ENCODE measurements around the gene OR7D2.

Gene OR7D2

GRCh38 chr19:9146882-9147281, 31.9 kb upstream of the OR7D2 start:
- H3K4me3 ChIP-seq (ENCODE audit: low read length) = no peak overlapping the region
- DNase-seq (ENCODE audit: low read depth) = no peak
- TF ChIP-seq, protein P1, sequence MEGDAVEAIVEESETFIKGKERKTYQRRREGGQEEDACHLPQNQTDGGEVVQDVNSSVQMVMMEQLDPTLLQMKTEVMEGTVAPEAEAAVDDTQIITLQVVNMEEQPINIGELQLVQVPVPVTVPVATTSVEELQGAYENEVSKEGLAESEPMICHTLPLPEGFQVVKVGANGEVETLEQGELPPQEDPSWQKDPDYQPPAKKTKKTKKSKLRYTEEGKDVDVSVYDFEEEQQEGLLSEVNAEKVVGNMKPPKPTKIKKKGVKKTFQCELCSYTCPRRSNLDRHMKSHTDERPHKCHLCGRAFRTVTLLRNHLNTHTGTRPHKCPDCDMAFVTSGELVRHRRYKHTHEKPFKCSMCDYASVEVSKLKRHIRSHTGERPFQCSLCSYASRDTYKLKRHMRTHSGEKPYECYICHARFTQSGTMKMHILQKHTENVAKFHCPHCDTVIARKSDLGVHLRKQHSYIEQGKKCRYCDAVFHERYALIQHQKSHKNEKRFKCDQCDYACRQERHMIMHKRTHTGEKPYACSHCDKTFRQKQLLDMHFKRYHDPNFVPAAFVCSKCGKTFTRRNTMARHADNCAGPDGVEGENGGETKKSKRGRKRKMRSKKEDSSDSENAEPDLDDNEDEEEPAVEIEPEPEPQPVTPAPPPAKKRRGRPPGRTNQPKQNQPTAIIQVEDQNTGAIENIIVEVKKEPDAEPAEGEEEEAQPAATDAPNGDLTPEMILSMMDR (conservative IDR thresholded peaks at IDR 0.05; ENCODE audit: low read length) = no peak

DNA sequence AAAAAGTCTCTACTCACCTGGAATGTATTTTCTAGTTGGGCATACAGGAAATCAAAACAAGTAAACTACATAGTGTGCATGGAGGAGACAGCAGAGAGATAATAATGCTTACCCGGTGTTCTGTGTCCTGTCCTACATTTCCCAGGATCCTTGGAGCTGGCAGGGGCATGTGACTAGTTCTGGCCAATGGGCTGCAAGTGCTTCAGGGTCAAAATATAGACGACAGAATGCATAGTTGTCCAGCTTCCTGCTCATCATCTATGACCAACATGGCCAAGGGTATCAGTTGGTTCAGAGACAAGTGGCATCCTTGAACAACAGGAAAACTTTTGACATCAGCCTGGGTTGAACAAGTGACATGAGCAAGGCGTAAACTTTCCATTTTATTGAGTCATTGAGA, 30.1 kb upstream of the OR7D2 start:
- H3K4me3 ChIP-seq (ENCODE audit: low read length) = no peak overlapping the region
- TF ChIP-seq, protein P1 (conservative IDR thresholded peaks at IDR 0.05; ENCODE audit: low read length) = no peak
- no peak for DNase-seq (ENCODE audit: low read depth)

DNA sequence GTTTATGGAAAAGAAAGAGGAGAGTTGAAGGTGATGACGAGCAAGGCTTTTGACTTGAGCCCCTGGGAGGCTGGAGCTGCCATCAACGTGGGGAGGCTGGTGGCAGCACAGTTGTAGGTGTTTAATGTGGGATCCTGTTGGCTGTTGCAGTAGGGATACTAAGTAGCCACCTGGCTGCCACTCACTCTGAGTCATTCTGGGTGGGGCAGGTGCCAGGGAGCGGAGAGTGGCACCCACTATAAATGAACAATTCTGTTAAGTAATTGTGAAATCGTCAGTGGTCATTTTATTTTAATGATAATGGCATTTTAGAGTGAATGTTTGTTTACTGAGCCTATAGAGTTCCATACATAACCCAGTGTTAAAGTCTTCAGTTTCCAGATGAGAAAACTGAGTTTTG, 28.8 kb upstream of the OR7D2 start:
- no peak overlapping the region for H3K4me3 ChIP-seq (ENCODE audit: low read length)
- TF ChIP-seq, protein P1 (conservative IDR thresholded peaks at IDR 0.05; ENCODE audit: low read length) = no peak
- DNase-seq (ENCODE audit: low read depth) = no peak

DNA sequence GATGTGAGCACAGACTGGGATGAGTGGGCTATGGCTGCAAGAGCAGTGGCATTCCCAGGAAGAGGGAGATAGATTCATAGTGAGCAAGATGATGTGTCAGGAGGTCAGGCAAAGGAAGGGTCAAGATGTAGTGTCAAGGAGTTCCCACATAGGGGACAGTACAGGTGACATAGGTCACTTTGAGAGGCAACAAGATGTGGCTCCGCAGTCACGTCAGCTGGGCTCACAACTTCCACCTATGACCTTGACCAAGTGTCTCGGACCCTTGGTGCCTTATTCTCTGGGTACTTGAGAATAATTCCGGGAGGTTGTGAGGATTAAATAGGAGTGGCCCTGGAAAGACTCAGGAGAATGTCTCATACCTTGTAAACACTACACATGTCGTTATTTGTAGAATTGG, 28.1 kb upstream of the OR7D2 start:
- TF ChIP-seq, protein P1 (conservative IDR thresholded peaks at IDR 0.05; ENCODE audit: low read length) = no peak
- no peak for DNase-seq (ENCODE audit: low read depth)
- no peak overlapping the region for H3K4me3 ChIP-seq (ENCODE audit: low read length)

DNA sequence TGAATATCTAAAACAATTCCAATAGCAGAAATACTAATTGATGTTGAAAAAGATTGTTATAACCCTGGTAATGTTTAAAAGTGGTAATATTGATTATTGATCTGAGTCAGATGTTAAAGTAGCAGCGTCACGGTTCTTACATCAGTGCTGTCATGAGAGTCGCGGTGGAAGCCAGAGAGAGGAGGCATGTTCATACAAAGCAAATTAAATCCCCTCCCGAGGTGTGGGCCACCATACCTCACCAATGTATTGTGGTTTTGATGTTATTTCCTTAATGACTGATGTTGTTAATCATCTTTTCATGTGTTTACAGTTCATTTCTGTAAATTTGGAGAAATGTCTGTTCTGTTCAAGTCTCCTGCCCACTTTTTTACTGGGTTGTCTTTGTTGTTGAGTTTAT, 27.4 kb upstream of the OR7D2 start:
- H3K4me3 ChIP-seq (ENCODE audit: low read length) = no peak overlapping the region
- no peak for DNase-seq (ENCODE audit: low read depth)
- TF ChIP-seq, protein P1 (conservative IDR thresholded peaks at IDR 0.05; ENCODE audit: low read length) = no peak

- TF ChIP-seq, protein P1 (conservative IDR thresholded peaks at IDR 0.05; ENCODE audit: low read length) = no peak
- H3K4me3 ChIP-seq (ENCODE audit: low read length) = no peak overlapping the region
- DNase-seq (ENCODE audit: low read depth) = no peak
These were observed 23.2 kb upstream of the OR7D2 start for GRCh38 chr19:9155591-9155990.

GRCh38 chr19:9156304-9156703, 22.5 kb upstream of the OR7D2 start:
- TF ChIP-seq, protein P1 (conservative IDR thresholded peaks at IDR 0.05; ENCODE audit: low read length) = no peak
- H3K4me3 ChIP-seq (ENCODE audit: low read length) = no peak overlapping the region
- no peak for DNase-seq (ENCODE audit: low read depth)
